ENCODE results near the gene C1orf159.

- TF ChIP-seq CTCF (IDR thresholded peaks at IDR 0.05) (no peak), POLR2A (IDR thresholded peaks at IDR 0.05) (no peak)
Measured at GRCh38 chr1:1088029-1088800, 27.7 kb downstream of the C1orf159 start.

Measured in testis (tissue), 2 donors.